K562 (cell line): ENCODE results near the gene PTPN18. TPM values are rescaled to one million over a fixed set of nuclear protein-coding genes. Genes with fewer than 3 reads are reported as not detected.

Experiments
- ATAC-seq: fragments of 200-7000 bp; cut with Tn5 transposase; 3 replicates; pipeline ENCODE4 v1.9.1; 2020; ENCODE audit warnings: moderate library complexity
- BruUV-seq: library from RNA; stranded (reverse); fragments of 400-500 nt; replicated peaks from 2 replicates; lab custom pipeline; 2021; lab: Mats Ljungman, UMichigan
- CTCF ChIA-PET: fragments of 300-600 bp; formaldehyde crosslinking; extraction: SDS; loops from one replicate; lab custom pipeline; 2021; ENCODE audit warnings: low intra/inter-chr PET ratio; lab: Yijun Ruan, JAX
- POLR2A ChIA-PET: fragments of 300-600, 350-650 bp; sonication (Branson Sonifier 250); formaldehyde crosslinking; extraction: SDS; loops from one replicate; lab custom pipeline; 2021; ENCODE audit warnings: antibody characterized with exemption, inconsistent platforms; lab: Yijun Ruan, JAX
- DNase-seq, 4 experiments: peaks; one replicate each; pipeline versions ENCODE4 v3.0.0 to v3.0.0-alpha.2; 2011 to 2018; ENCODE audit warnings: low spot score in 3 of 4, mixed read lengths in 3 of 4; ENCODE audit errors: extremely low read depth in 1 of 4
- FAIRE-seq: peaks from 2 replicates; lab custom pipeline; 2011; peaks lifted over from hg19 to GRCh38; lab: Jason Lieb, UNC
- H2AFZ ChIP-seq: 2 replicates; pipeline ENCODE4 v1.6.0; 2011; ENCODE audit warnings: low read depth, low read length, control low read depth, inconsistent platforms
- H3K27ac ChIP-seq: fragments of 200-600 bp; 3 replicates; pipeline ENCODE4 v1.8.0; 2011; ENCODE audit warnings: low read depth, mild to moderate bottlenecking, control low read depth, inconsistent platforms, low read length, moderate library complexity, mixed read lengths; ENCODE audit errors: extremely low read depth
- H3K27me3 ChIP-seq, 2 experiments: fragments of 300-600 bp in 1 of 2; 2 replicates in 1 of 2; 3 replicates in 1 of 2; pipeline versions ENCODE4 v1.6.0 to v1.8.0; 2011; ENCODE audit warnings: inconsistent platforms in 2 of 2, low read length in 2 of 2, mild to moderate bottlenecking in 1 of 2, mixed read lengths in 1 of 2, moderate library complexity in 1 of 2; ENCODE audit not compliant: control insufficient read depth in 2 of 2, insufficient read depth in 2 of 2
- H3K36me3 ChIP-seq: fragments of 300-600 bp; 3 replicates; pipeline ENCODE4 v1.8.0; 2011; ENCODE audit warnings: mild to moderate bottlenecking, low read length, inconsistent platforms; ENCODE audit not compliant: control insufficient read depth, insufficient read depth
- H3K4me1 ChIP-seq, 2 experiments: fragments of 200-600 bp in 1 of 2; replicated peaks in 1 of 2; 2 replicates in 1 of 2; 3 replicates in 1 of 2; pipeline versions ENCODE4 v1.5.1 to v1.8.0; 2011; ENCODE audit warnings: inconsistent platforms in 2 of 2, low read length in 2 of 2, mild to moderate bottlenecking in 1 of 2, mixed read lengths in 1 of 2, moderate library complexity in 1 of 2; ENCODE audit not compliant: control insufficient read depth in 2 of 2, insufficient read depth in 2 of 2
- H3K4me2 ChIP-seq: 2 replicates; pipeline ENCODE4 v1.6.1; 2011; ENCODE audit warnings: low read length, control low read depth, inconsistent platforms, mixed read lengths; ENCODE audit not compliant: insufficient read depth
- H3K4me3 ChIP-seq: fragments of 200-600 bp; sonication (generic), shearing (Covaris generic); 2 replicates; pipeline ENCODE4 v1.5.1; 2016; ENCODE audit warnings: control low read depth, inconsistent platforms
- H3K79me2 ChIP-seq: fragments of 200-600 bp; 3 replicates; pipeline ENCODE4 v1.8.0; 2011; ENCODE audit warnings: low read length, inconsistent platforms; ENCODE audit not compliant: control insufficient read depth, insufficient read depth
- H3K9ac ChIP-seq, 2 experiments: 2 replicates each; pipeline versions ENCODE4 v1.6.0 to v1.6.1; 2011; ENCODE audit warnings: low read depth in 2 of 2, low read length in 2 of 2, control low read depth in 1 of 2, inconsistent platforms in 1 of 2, mild to moderate bottlenecking in 1 of 2, mixed read lengths in 1 of 2; ENCODE audit not compliant: insufficient read depth in 1 of 2
- H3K9me1 ChIP-seq: one replicate; pipeline ENCODE4 v1.6.0; 2011; ENCODE audit warnings: inconsistent platforms, mild to moderate bottlenecking, low read length, moderate library complexity; ENCODE audit not compliant: control insufficient read depth, insufficient read depth
- H3K9me3 ChIP-seq: replicated peaks from 2 replicates; pipeline ENCODE4 v1.5.1; 2011; ENCODE audit warnings: low read depth, low read length, inconsistent platforms; ENCODE audit not compliant: control insufficient read depth, insufficient read depth
- H4K20me1 ChIP-seq: replicated peaks from 2 replicates; pipeline ENCODE4 v1.6.1; 2011; ENCODE audit warnings: low read length, inconsistent platforms, mixed read lengths; ENCODE audit not compliant: control insufficient read depth, insufficient read depth
- CBX3 ChIP-seq, 2 experiments: IDR thresholded peaks; 1 replicate in 1 of 2; 2 replicates in 1 of 2; pipeline ENCODE4 v1.6.1; 2012; ENCODE audit warnings: inconsistent platforms in 2 of 2, low read length in 2 of 2, borderline replicate concordance in 1 of 2, control low read depth in 1 of 2
- E2F3 ChIP-seq: fragments of 250-450 bp; sonication (Bioruptor Pico); IDR thresholded peaks from 2 replicates; pipeline ENCODE4 v1.4.0; 2020; ENCODE audit warnings: mild to moderate bottlenecking
- EP300 ChIP-seq: IDR thresholded peaks from 2 replicates; pipeline ENCODE4 v1.6.1; 2012; ENCODE audit warnings: low read length, improper control_type of control experiment
- HINFP ChIP-seq: fragments of 450-650 bp; conservative IDR thresholded peaks from 2 replicates; pipeline ENCODE4 v1.6.1; 2016; ENCODE audit warnings: missing genetic modification characterization, low read depth, mild to moderate bottlenecking, control low read depth, missing compliant biosample characterization
- HSF4 ChIP-seq: fragments of 250-450 bp; sonication (Bioruptor Pico); IDR thresholded peaks from 2 replicates; pipeline ENCODE4 v2.1.2; 2022; ENCODE audit warnings: mild to moderate bottlenecking, moderate library complexity, borderline replicate concordance
- KDM1A ChIP-seq, 2 experiments: fragments of 450-650 bp; IDR thresholded peaks; 2 replicates each; pipeline ENCODE4 v1.6.1; 2016; ENCODE audit warnings: mild to moderate bottlenecking in 2 of 2
- LARP7 ChIP-seq: fragments of 450-650 bp; IDR thresholded peaks from 2 replicates; pipeline ENCODE4 v1.6.1; 2016
- LEF1 ChIP-seq: fragments of 450-650 bp; IDR thresholded peaks from 2 replicates; pipeline ENCODE4 v1.6.1; 2016; ENCODE audit warnings: mild to moderate bottlenecking
- MEF2A ChIP-seq: IDR thresholded peaks from 2 replicates; pipeline ENCODE4 v1.6.1; 2011; ENCODE audit warnings: low read depth, mild to moderate bottlenecking, low read length, moderate library complexity; ENCODE audit not compliant: control insufficient read depth
- NFE2 ChIP-seq: IDR thresholded peaks from 2 replicates; pipeline ENCODE4 v1.6.1; 2014; ENCODE audit warnings: antibody characterized with exemption, low read depth
- NFXL1 ChIP-seq: fragments of 450-650 bp; formaldehyde crosslinking; IDR thresholded peaks from 2 replicates; pipeline ENCODE4 v1.4.0; 2021; ENCODE audit warnings: mild to moderate bottlenecking
- NR0B1 ChIP-seq: fragments of 450-650 bp; IDR thresholded peaks from one replicate; pipeline ENCODE4 v1.6.1; 2018; ENCODE audit warnings: mild to moderate bottlenecking, moderate library complexity; ENCODE audit not compliant: partially characterized antibody
- NR2C2 ChIP-seq, 2 experiments: fragments of 200-800 bp in 1 of 2; sonication (Bioruptor generic) in 1 of 2; sonication (generic) in 1 of 2; formaldehyde crosslinking in 1 of 2; IDR thresholded peaks; 2 replicates each; pipeline versions ENCODE4 v1.6.1 to v1.8.0; 2016 to 2022; ENCODE audit warnings: mild to moderate bottlenecking in 1 of 2, missing compliant biosample characterization in 1 of 2, missing genetic modification characterization in 1 of 2, missing genetic modification reagents in 1 of 2
- PYGO2 ChIP-seq: fragments of 450-650 bp; IDR thresholded peaks from 2 replicates; pipeline ENCODE4 v1.6.1; 2016; ENCODE audit warnings: mild to moderate bottlenecking, missing genetic modification characterization, moderate library complexity, missing compliant biosample characterization
- RAD21 ChIP-seq, 2 experiments: fragments of 250-450 bp in 1 of 2; fragments of 450-650 bp in 1 of 2; sonication (Bioruptor Pico) in 1 of 2; formaldehyde crosslinking in 1 of 2; IDR thresholded peaks in 1 of 2; conservative IDR thresholded peaks in 1 of 2; 2 replicates each; pipeline versions ENCODE4 v1.4.0 to v1.8.0; 2020 to 2022; ENCODE audit warnings: mild to moderate bottlenecking in 2 of 2, moderate library complexity in 1 of 2
- ZMIZ1 ChIP-seq, 2 experiments: fragments of 150-350 bp in 1 of 2; IDR thresholded peaks; 2 replicates each; pipeline ENCODE4 v1.6.1; 2012 to 2016; ENCODE audit warnings: low read depth in 2 of 2, low read length in 2 of 2, mild to moderate bottlenecking in 1 of 2, moderate library complexity in 1 of 2
- ZNF507 ChIP-seq: conservative IDR thresholded peaks from 2 replicates; pipeline ENCODE4 v1.6.1; 2017; ENCODE audit warnings: missing genetic modification characterization, missing compliant biosample characterization
- ZNF75A ChIP-seq: fragments of 450-650 bp; formaldehyde crosslinking; IDR thresholded peaks from 2 replicates; pipeline ENCODE4 v1.4.0; 2020; ENCODE audit warnings: mild to moderate bottlenecking
- WGBS: fragments of 100-300 bp; shearing (Covaris generic); methylation state at CpG from one replicate; pipeline ENCODE4 v1.1.6; 2016; ENCODE audit warnings: low coverage, mixed read lengths; ENCODE audit not compliant: insufficient coverage; ENCODE audit errors: missing lambda C conversion rate; 5-methylcytosine and 5-hydroxymethylcytosine counted together
- in situ Hi-C: fragments of 300-500 bp; cut with MboI; formaldehyde crosslinking; loops from 4 replicates; pipeline ENCODE4 v1.15.0; 2018; ENCODE audit warnings: inconsistent platforms, mixed read lengths
- intact Hi-C: fragments of 100-400 bp; cut with micrococcal nuclease; formaldehyde crosslinking; loops from 2 replicates; pipeline ENCODE4 v1.14.2; 2022
- polyA plus RNA-seq, 8 experiments: library from polyadenylated mRNA; depleted of rRNA in 4 of 8; stranded (reverse) in 5 of 8; unstranded in 3 of 8; fragments of >200 nt; fragmentation: Nextera tagmentation in 2 of 8; fragmentation: Illumina TruSeq in 1 of 8; extraction: Ambion mirVana in 2 of 8; extraction: Trizol in 1 of 8; gene quantifications; 2 replicates each; pipeline versions ENCODE4 v1.2.1 to v1.2.3, GENCODE V29; 2011 to 2014; ENCODE audit warnings: inconsistent platforms in 1 of 8, missing spikeins in 1 of 8
- total RNA-seq, 7 experiments: library from RNA; depleted of rRNA in 6 of 7; stranded (reverse); fragments of >200 nt in 6 of 7; fragmentation: Illumina TruSeq in 2 of 7; extraction: Trizol in 2 of 7; gene quantifications; 2 replicates each; pipeline versions ENCODE4 v1.2.1 to v1.2.3, GENCODE V29; 2011 to 2021; ENCODE audit warnings: low replicate concordance in 1 of 7

The PTPN18 gene
- total and polyA plus RNA-seq, 9 of the 15 experiments (the other 6 are each of a cell fraction or from before 2014, with no cell fraction given): 11.6 to 90.7 (median 49.6) TPM

- CTCF ChIA-PET: no interaction called here
Measured at GRCh38 chr2:130316596-130316995, 39.3 kb upstream of the PTPN18 start.

More at GRCh38 chr2:130316596-130316995, 39.3 kb upstream of the PTPN18 start:
- FAIRE-seq (no peak), ATAC-seq (no peak), DNase-seq (no peak)
- H3K27me3 ChIP-seq: peaks cover 5 to 38% of the 10 kb centered on the region in 2 experiments; a peak in 3 of 5 replicates
- no peaks in the 10 kb centered on the region for H3K9me3 ChIP-seq
- 0% methylated on average over 1 of the region's 1 CpG for WGBS
- H3K4me1 ChIP-seq: peaks cover 0 to 7% of the 10 kb centered on the region in 2 experiments; a peak in 2 of 5 replicates
- H3K9ac ChIP-seq: no peak overlapping the region
- H3K36me3 ChIP-seq: no peaks in the 10 kb centered on the region
- H2AFZ ChIP-seq: no peak overlapping the region
- no peak overlapping the region for H3K27ac ChIP-seq
- H4K20me1 ChIP-seq: no peaks in the 10 kb centered on the region
- no peak overlapping the region for H3K4me3 ChIP-seq
- no TSS peak for BruUV-seq
- H3K79me2 ChIP-seq: no peaks in the 10 kb centered on the region
- TF ChIP-seq LARP7 (no peak), NFXL1 (CRISPR knock-in tag) (no peak), RAD21 (CRISPR knock-in tag; conservative IDR thresholded peaks at IDR 0.05 in 1 of 2, IDR thresholded peaks at IDR 0.05 in 1 of 2) (no peak), NR2C2 (CRISPR knock-in tag; IDR thresholded peaks at IDR 0.05) (no peak), NR2C2 (tag; IDR thresholded peaks at IDR 0.05) (no peak), E2F3 (CRISPR knock-in tag) (no peak), NR0B1 (no peak), ZNF75A (no peak), EP300 (no peak), HINFP (tag) (no peak), CBX3 (IDR thresholded peaks at IDR 0.05; ENCODE audit: borderline replicate concordance in 1 of 2, low read length in 2 of 2) (no peak), MEF2A (no peak), ZNF507 (tag) (no peak), NFE2 (no peak), LEF1 (no peak), KDM1A (IDR thresholded peaks at IDR 0.05) (no peak), PYGO2 (no peak), HSF4 (no peak), ZMIZ1 (IDR thresholded peaks at IDR 0.05; ENCODE audit: low read depth in 2 of 2, low read length in 2 of 2) (no peak)
- H3K9me1 ChIP-seq: no peaks in the 10 kb centered on the region
- no peak overlapping the region for H3K4me2 ChIP-seq
- POLR2A ChIA-PET: interaction anchor here (0.6 kb wide), 1 partner anchor 16 kb away, joined by 3 read pairs; no protein-coding TSS in a partner anchor
- in situ Hi-C loops: no loop called here
- intact Hi-C loops: no loop called here
